GM12874 (cell line): ENCODE results near the gene UNC45A.

Experiments used
- CTCF ChIP-seq: IDR thresholded peaks from 2 replicates; pipeline ENCODE4 v1.5.1; 2011; ENCODE audit warnings: low read depth, mild to moderate bottlenecking, control low read depth, low read length, moderate library complexity; ENCODE audit not compliant: insufficient read depth

UNC45A gene

GRCh38 chr15:90902040-90902839 lies 32.8 kb upstream of the UNC45A start:
- TF ChIP-seq CTCF: peak; percentile 75

- TF ChIP-seq CTCF: no peak
These were observed 32.0 kb upstream of the UNC45A start, which contains the start of gene MAN2A2 for GRCh38 chr15:90902840-90903732. MAN2A2 (plus strand) TSS chr15:90903302; CDS start chr15:90904208, 906 bp downstream.

- TF ChIP-seq CTCF: no peak
These were observed 31.1 kb upstream of the UNC45A start for GRCh38 chr15:90903733-90904536.

- no peak for TF ChIP-seq CTCF
These were observed 30.3 kb upstream of the UNC45A start for GRCh38 chr15:90904746-90905145.

GRCh38 chr15:90905306-90906180 lies 29.5 kb upstream of the UNC45A start:
- no peak for TF ChIP-seq CTCF

GRCh38 chr15:90906181-90906849 lies 28.8 kb upstream of the UNC45A start:
- no peak for TF ChIP-seq CTCF
